ENCODE data around the gene TRIM49D1.
"Not testable (repeated sequence)": the region's sequence is repeated elsewhere in the genome, so short reads cannot be mapped to it uniquely, and the experiment has no call there.

TRIM49D1 gene

DNA sequence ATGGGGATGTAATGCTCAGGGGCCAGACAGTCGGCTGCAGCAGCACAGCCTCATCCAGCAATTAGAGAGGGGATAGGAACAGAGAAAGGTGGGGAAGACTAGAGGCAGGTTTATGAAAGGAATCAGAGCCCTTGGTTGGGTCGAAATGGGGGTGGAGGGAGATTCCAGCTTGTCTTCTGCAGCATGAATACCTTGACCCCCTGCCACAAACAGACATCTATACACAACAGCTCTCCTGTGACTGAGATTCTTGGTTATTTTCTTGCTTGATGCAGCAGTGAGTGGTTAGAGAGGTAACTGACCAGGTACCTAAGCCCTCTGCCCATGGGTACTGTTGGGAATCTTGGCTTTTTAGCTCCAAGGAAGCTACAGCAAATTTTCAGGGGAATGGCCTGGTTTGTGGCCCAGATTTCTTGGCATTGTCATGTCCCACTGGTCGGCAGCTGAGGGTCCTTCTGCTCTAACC, at the start of gene TRIM49D1:
Gene TRIM49D1 (minus strand): TSS at position 51 of the 466 bp plus-strand sequence. CDS start 4,535 bp downstream, outside the sequence.
- FAIRE-seq = no peak

GRCh38 chr11:89965737-89966136, 43.7 kb upstream of the TRIM49D1 start, which contains the start of gene TRIM64:
Gene TRIM64, plus strand, starts transcription at chr11:89966037. Its CDS starts 2,467 bp downstream, at chr11:89968504.
- FAIRE-seq = not testable (repeated sequence)

GRCh38 chr11:89960833-89961232, 38.8 kb upstream of the TRIM49D1 start:
- FAIRE-seq = not testable (repeated sequence)

- FAIRE-seq = not testable (repeated sequence)
Measured at GRCh38 chr11:89923764-89924163, 1.7 kb upstream of the TRIM49D1 start, which contains the start of gene TRIM49D2. Gene TRIM49D2, plus strand, starts transcription at chr11:89924064. Its CDS starts 2,698 bp downstream, at chr11:89926762.

- not testable (repeated sequence) for FAIRE-seq
Measured at GRCh38 chr11:89900809-89901208, 21.2 kb downstream of the TRIM49D1 start.

- not testable (repeated sequence) for FAIRE-seq
Measured at GRCh38 chr11:89893245-89893644, 28.8 kb downstream of the TRIM49D1 start.

DNA sequence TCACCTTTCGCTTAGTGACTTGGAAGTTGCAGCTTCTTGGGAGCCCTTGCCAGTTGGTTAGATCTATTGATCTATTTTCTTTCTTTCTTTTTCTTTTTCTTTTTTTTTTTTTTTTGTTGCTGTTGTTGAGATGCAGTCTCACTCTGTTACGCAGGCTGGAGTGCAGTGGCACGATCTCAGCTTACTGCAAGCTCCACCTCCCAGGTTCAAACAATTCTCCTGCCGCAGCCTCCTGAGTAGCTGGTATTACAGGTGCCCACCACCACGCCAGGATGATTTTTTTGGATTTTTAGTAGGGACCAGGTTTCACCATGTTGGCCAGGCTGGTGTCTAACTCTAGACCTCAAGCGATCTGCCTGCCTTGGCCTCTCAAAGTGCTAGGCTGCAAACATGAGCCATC, 44.5 kb downstream of the TRIM49D1 start:
- FAIRE-seq = not testable (repeated sequence)

DNA sequence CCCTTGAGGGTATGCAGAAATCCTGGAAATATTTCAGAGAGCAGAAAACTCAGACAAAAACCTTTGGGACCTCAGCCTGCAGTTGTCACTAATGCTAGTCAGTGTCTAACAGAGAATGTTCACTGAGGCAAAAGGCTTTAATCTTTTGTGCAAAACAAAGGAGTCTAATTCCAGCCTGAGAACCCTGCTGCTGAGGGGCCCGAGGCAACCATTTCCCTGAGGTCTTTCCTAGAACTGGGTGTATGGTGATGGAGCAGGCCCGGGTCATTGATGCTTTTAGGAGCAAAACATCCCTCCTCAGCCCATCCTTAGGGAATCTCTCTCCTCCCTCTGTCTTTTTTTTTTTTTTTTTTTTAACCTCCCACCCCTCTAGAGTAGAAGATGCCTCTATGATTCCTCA, 49.5 kb downstream of the TRIM49D1 start:
- FAIRE-seq = not testable (repeated sequence)

GRCh38 chr11:89865223-89865622, 56.8 kb downstream of the TRIM49D1 start:
- FAIRE-seq = not testable (repeated sequence)

- FAIRE-seq = not testable (repeated sequence)
Measured at GRCh38 chr11:89863906-89864704, 57.9 kb downstream of the TRIM49D1 start.
